D721Med (cell line): ENCODE measurements around the gene USP34.
"Not testable (repeated sequence)": the region's sequence is repeated elsewhere in the genome, so short reads cannot be mapped to it uniquely, and the experiment has no call there.

Experiments used
- DNase-seq: peaks from one replicate; pipeline ENCODE4 v3.0.0; 2011; ENCODE audit warnings: low spot score; ENCODE audit not compliant: insufficient read length
- FAIRE-seq: peaks from 2 replicates; lab custom pipeline; 2011; peaks lifted over from hg19 to GRCh38; lab: Jason Lieb, UNC
- CTCF ChIP-seq: IDR thresholded peaks from 2 replicates; pipeline ENCODE4 v1.5.1; 2012; ENCODE audit warnings: mild to moderate bottlenecking, control low read depth; ENCODE audit not compliant: insufficient read depth; ENCODE audit errors: missing control alignments

USP34 gene

GRCh38 chr2:61456746-61457420 is 14.0 kb downstream of the USP34 start:
- FAIRE-seq (no peak), DNase-seq (no peak)
- TF ChIP-seq CTCF, result no peak

- DNase-seq, result no peak
- no peak for FAIRE-seq
- TF ChIP-seq CTCF, result no peak
These were observed 14.7 kb downstream of the USP34 start for GRCh38 chr2:61456070-61456745.

- not testable (repeated sequence) for FAIRE-seq, DNase-seq
These were observed 15.9 kb downstream of the USP34 start for GRCh38 chr2:61454972-61455371.

GRCh38 chr2:61454383-61454782 is 16.5 kb downstream of the USP34 start:
- DNase-seq (no peak), FAIRE-seq (no peak)
- TF ChIP-seq CTCF, result no peak

- TF ChIP-seq CTCF, result no peak
- DNase-seq (no peak), FAIRE-seq (no peak)
These were observed 18.5 kb downstream of the USP34 start for GRCh38 chr2:61452392-61452791.

GRCh38 chr2:61451178-61451577 is 19.7 kb downstream of the USP34 start:
- no peak for FAIRE-seq
- DNase-seq, result no peak
- no peak for TF ChIP-seq CTCF

GRCh38 chr2:61450144-61450543 is 20.7 kb downstream of the USP34 start:
- no peak for TF ChIP-seq CTCF
- no peak for DNase-seq
- no peak for FAIRE-seq
